ENCODE data around the gene ZNF438.

The ZNF438 gene

GRCh38 chr10:30833628-30833970 is 198.1 kb downstream of the ZNF438 start:
- no peaks in the 10 kb centered on the region for H3K79me1 ChIP-seq (ENCODE audit: low read length)
- no peak overlapping the region for H3K23ac ChIP-seq (ENCODE audit: low read length)
- DNase-seq = peak; percentile 32
- H3K56ac ChIP-seq (ENCODE audit: low read length) = no peak overlapping the region
- no peak overlapping the region for H4K5ac ChIP-seq (ENCODE audit: low read length)
- WGBS (ENCODE audit: extremely low coverage, insufficient coverage, low lambda C conversion rate) = no CpG with 5 or more reads among the region's 5 CpGs
- no peaks in the 10 kb centered on the region for H3K27me3 ChIP-seq (ENCODE audit: insufficient read depth, low read length, poor library complexity)
- no peaks in the 10 kb centered on the region for H3K36me3 ChIP-seq (ENCODE audit: control insufficient read depth, insufficient read depth, low read length)
- no peak overlapping the region for H3K4me3 ChIP-seq (ENCODE audit: low read length)
- no peak overlapping the region for H3K27ac ChIP-seq (ENCODE audit: low read depth, low read length)
- no peak overlapping the region for H3K9ac ChIP-seq (ENCODE audit: low read length)
- H3K18ac ChIP-seq (ENCODE audit: low read length) = no peak overlapping the region
- no peak overlapping the region for H2BK15ac ChIP-seq (replicated peaks; ENCODE audit: low read depth)
- H3K79me2 ChIP-seq (ENCODE audit: control insufficient read depth, insufficient read depth, low read length) = no peaks in the 10 kb centered on the region
- H2BK120ac ChIP-seq (ENCODE audit: low read depth, low read length) = no peak overlapping the region
- peaks cover 7% of the 10 kb centered on the region for H3K4me1 ChIP-seq (ENCODE audit: control insufficient read depth, low read depth, low read length)
- no peak overlapping the region for H3K4ac ChIP-seq (ENCODE audit: low read depth, low read length)
- H4K8ac ChIP-seq (ENCODE audit: low read depth, low read length) = no peak overlapping the region
- no peak overlapping the region for H2AK5ac ChIP-seq (ENCODE audit: low read length)
- H3K4me2 ChIP-seq (ENCODE audit: low read length) = no peak overlapping the region
- no peak overlapping the region for H2BK5ac ChIP-seq (ENCODE audit: low read length)

DNA sequence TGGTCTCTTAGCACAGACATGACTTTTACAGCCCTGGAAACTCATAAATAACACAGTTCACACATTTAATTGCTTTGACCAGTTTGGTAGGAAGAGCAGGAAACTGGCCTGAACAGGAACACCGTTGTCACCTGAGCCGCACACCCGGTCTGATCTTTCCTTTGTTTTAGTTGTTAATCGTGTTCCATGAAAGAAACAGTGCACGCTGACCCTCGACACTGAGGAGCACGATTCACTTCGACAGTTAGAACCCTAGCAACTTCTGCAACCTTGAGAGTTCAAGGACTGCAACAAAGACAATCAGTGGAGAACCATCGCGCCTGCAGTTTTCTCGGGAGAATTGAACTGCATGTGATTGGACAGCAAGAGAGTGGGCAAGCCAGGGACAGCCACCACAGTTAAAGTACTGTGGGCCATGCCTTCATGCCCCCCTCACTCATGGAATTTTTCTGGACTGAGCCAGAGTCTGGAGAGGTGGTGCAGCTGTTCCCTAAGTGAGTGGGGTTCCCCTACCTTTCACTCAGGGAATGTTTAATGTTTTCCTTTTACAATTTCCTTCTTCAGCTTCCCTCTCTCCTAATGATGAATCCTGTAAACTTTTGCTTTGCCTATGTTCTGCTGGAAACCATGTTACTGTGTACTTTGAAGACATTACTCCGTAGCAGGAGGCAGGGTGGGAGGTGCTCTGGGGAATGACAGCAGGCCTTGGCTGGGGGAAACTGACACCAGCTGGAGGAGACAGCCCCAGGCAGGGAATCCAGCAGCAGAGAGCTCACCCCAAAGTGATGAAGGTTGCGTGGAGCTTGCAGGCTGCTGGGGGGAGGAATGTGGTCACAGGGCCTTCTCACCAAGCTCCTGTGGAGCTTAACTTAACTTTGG is 198.7 kb downstream of the ZNF438 start:
- no peak overlapping the region for H3K27ac ChIP-seq (ENCODE audit: low read depth, low read length)
- H2AK5ac ChIP-seq (ENCODE audit: low read length) = no peak overlapping the region
- no peak overlapping the region for H3K18ac ChIP-seq (ENCODE audit: low read length)
- H3K4me1 ChIP-seq (ENCODE audit: control insufficient read depth, low read depth, low read length) = peaks cover 7% of the 10 kb centered on the region
- DNase-seq = no peak
- no peak overlapping the region for H2BK15ac ChIP-seq (replicated peaks; ENCODE audit: low read depth)
- H3K36me3 ChIP-seq (ENCODE audit: control insufficient read depth, insufficient read depth, low read length) = no peaks in the 10 kb centered on the region
- H3K4me2 ChIP-seq (ENCODE audit: low read length) = no peak overlapping the region
- no peak overlapping the region for H3K4me3 ChIP-seq (ENCODE audit: low read length)
- H3K27me3 ChIP-seq (ENCODE audit: insufficient read depth, low read length, poor library complexity) = no peaks in the 10 kb centered on the region
- no peak overlapping the region for H3K56ac ChIP-seq (ENCODE audit: low read length)
- no CpG with 5 or more reads among the region's 13 CpGs for WGBS (ENCODE audit: extremely low coverage, insufficient coverage, low lambda C conversion rate)
- no peaks in the 10 kb centered on the region for H3K79me1 ChIP-seq (ENCODE audit: low read length)
- H3K4ac ChIP-seq (ENCODE audit: low read depth, low read length) = no peak overlapping the region
- no peak overlapping the region for H3K9ac ChIP-seq (ENCODE audit: low read length)
- no peak overlapping the region for H3K23ac ChIP-seq (ENCODE audit: low read length)
- H2BK5ac ChIP-seq (ENCODE audit: low read length) = no peak overlapping the region
- H4K8ac ChIP-seq (ENCODE audit: low read depth, low read length) = no peak overlapping the region
- H2BK120ac ChIP-seq (ENCODE audit: low read depth, low read length) = no peak overlapping the region
- no peaks in the 10 kb centered on the region for H3K79me2 ChIP-seq (ENCODE audit: control insufficient read depth, insufficient read depth, low read length)
- no peak overlapping the region for H4K5ac ChIP-seq (ENCODE audit: low read length)

GRCh38 chr10:30832001-30832748 is 199.5 kb downstream of the ZNF438 start:
- H2BK15ac ChIP-seq (replicated peaks; ENCODE audit: low read depth) = no peak overlapping the region
- H2AK5ac ChIP-seq (ENCODE audit: low read length) = no peak overlapping the region
- no peak overlapping the region for H2BK5ac ChIP-seq (ENCODE audit: low read length)
- no peak overlapping the region for H3K18ac ChIP-seq (ENCODE audit: low read length)
- H3K9ac ChIP-seq (ENCODE audit: low read length) = no peak overlapping the region
- H3K27me3 ChIP-seq (ENCODE audit: insufficient read depth, low read length, poor library complexity) = no peaks in the 10 kb centered on the region
- H3K27ac ChIP-seq (ENCODE audit: low read depth, low read length) = no peak overlapping the region
- H3K23ac ChIP-seq (ENCODE audit: low read length) = no peak overlapping the region
- DNase-seq = no peak
- H3K4me2 ChIP-seq (ENCODE audit: low read length) = no peak overlapping the region
- H3K4ac ChIP-seq (ENCODE audit: low read depth, low read length) = no peak overlapping the region
- H4K8ac ChIP-seq (ENCODE audit: low read depth, low read length) = no peak overlapping the region
- no CpG with 5 or more reads among the region's 10 CpGs for WGBS (ENCODE audit: extremely low coverage, insufficient coverage, low lambda C conversion rate)
- H3K56ac ChIP-seq (ENCODE audit: low read length) = no peak overlapping the region
- no peaks in the 10 kb centered on the region for H3K79me2 ChIP-seq (ENCODE audit: control insufficient read depth, insufficient read depth, low read length)
- H3K79me1 ChIP-seq (ENCODE audit: low read length) = no peaks in the 10 kb centered on the region
- no peak overlapping the region for H3K4me3 ChIP-seq (ENCODE audit: low read length)
- H4K5ac ChIP-seq (ENCODE audit: low read length) = no peak overlapping the region
- H3K36me3 ChIP-seq (ENCODE audit: control insufficient read depth, insufficient read depth, low read length) = no peaks in the 10 kb centered on the region
- H3K4me1 ChIP-seq (ENCODE audit: control insufficient read depth, low read depth, low read length) = peaks cover 7% of the 10 kb centered on the region
- H2BK120ac ChIP-seq (ENCODE audit: low read depth, low read length) = no peak overlapping the region

DNA sequence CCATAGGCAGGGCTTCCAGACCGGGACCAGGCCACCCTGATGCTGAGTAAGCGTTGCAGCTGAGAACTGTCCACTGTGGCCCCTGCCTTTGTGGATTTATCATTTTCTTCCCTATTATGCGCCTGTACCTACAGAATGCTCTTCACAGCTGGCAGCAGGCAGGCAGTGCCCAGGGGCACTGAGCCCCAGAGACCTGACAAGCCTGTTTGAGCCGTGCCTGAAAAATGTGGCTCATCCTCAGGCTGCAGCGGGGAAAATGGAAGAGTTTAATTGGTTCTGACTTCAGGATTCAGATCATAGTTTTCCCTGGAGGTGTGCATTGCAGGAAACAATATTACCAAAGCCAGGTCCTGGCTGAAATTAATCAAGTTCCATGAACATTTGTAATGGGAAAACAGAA is 200.2 kb downstream of the ZNF438 start:
- WGBS (ENCODE audit: extremely low coverage, insufficient coverage, low lambda C conversion rate) = no CpG with 5 or more reads among the region's 5 CpGs
- Histone ChIP-seq H2BK120ac (ENCODE audit: low read depth, low read length) (no peak overlapping the region), H3K4me2 (ENCODE audit: low read length) (no peak overlapping the region), H4K5ac (ENCODE audit: low read length) (no peak overlapping the region), H3K27ac (ENCODE audit: low read depth, low read length) (no peak overlapping the region), H3K4me3 (ENCODE audit: low read length) (no peak overlapping the region), H2BK5ac (ENCODE audit: low read length) (no peak overlapping the region), H3K18ac (ENCODE audit: low read length) (no peak overlapping the region), H3K79me2 (ENCODE audit: control insufficient read depth, insufficient read depth, low read length) (no peaks in the 10 kb centered on the region), H4K8ac (ENCODE audit: low read depth, low read length) (no peak overlapping the region), H3K36me3 (ENCODE audit: control insufficient read depth, insufficient read depth, low read length) (no peaks in the 10 kb centered on the region), H3K79me1 (ENCODE audit: low read length) (no peaks in the 10 kb centered on the region), H2AK5ac (ENCODE audit: low read length) (no peak overlapping the region), H3K23ac (ENCODE audit: low read length) (no peak overlapping the region), H2BK15ac (replicated peaks; ENCODE audit: low read depth) (no peak overlapping the region), H3K27me3 (ENCODE audit: insufficient read depth, low read length, poor library complexity) (no peaks in the 10 kb centered on the region), H3K9ac (ENCODE audit: low read length) (no peak overlapping the region), H3K56ac (ENCODE audit: low read length) (no peak overlapping the region), H3K4ac (ENCODE audit: low read depth, low read length) (no peak overlapping the region), H3K4me1 (ENCODE audit: control insufficient read depth, low read depth, low read length) (peaks cover 7% of the 10 kb centered on the region)
- DNase-seq = no peak

DNA sequence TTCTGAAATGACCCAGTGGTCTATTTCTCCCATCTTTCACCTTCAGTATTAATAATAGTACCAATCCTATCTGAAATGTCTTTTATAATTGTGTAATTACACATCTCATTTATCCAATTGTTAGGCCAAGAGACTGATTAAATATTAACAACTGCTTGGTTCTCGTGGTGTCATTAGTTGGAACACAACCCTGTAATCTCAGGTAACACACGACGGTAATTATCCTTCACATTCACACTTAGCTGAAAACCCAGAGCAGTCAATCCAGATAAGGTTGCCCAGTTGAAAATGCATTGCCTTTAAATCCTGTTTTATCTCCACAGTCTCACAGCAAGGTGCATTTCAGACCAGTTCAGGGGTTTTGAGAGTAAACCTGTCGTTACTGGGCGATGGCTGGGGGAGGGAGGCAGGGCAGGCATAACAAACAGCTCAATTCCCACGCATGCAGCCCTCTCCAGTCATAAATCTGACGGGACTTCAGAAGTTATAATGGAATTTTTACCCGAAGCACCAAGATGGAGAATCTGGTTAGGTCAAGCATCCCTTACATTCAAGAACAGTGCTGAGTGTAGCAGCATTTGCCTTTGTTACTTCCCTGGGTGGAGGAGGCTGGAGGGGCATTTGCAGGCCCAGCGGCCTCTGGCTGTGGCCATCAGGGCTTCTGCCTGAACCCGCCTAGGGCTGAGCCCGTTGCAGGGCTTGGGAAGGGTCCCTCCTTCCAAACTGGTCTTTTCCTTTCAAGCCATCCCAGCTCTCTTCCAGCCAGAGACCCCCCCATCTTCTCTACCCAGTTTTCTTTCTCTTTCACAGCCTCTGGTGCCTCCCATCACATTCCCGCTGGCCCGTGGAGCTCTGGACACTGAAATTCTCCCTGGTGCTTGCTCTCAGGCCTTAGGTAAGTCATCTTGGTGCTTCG is 201.1 kb downstream of the ZNF438 start:
- Histone ChIP-seq H3K9ac (ENCODE audit: low read length) (no peak overlapping the region), H3K56ac (ENCODE audit: low read length) (no peak overlapping the region), H3K4me2 (ENCODE audit: low read length) (no peak overlapping the region), H2BK15ac (replicated peaks; ENCODE audit: low read depth) (no peak overlapping the region), H3K4ac (ENCODE audit: low read depth, low read length) (no peak overlapping the region), H2AK5ac (ENCODE audit: low read length) (no peak overlapping the region), H4K8ac (ENCODE audit: low read depth, low read length) (no peak overlapping the region), H3K4me3 (ENCODE audit: low read length) (no peak overlapping the region), H3K79me2 (ENCODE audit: control insufficient read depth, insufficient read depth, low read length) (no peaks in the 10 kb centered on the region), H3K27me3 (ENCODE audit: insufficient read depth, low read length, poor library complexity) (no peaks in the 10 kb centered on the region), H3K4me1 (ENCODE audit: control insufficient read depth, low read depth, low read length) (peaks cover 7% of the 10 kb centered on the region), H3K23ac (ENCODE audit: low read length) (no peak overlapping the region), H2BK120ac (ENCODE audit: low read depth, low read length) (no peak overlapping the region), H3K27ac (ENCODE audit: low read depth, low read length) (no peak overlapping the region), H2BK5ac (ENCODE audit: low read length) (no peak overlapping the region), H3K36me3 (ENCODE audit: control insufficient read depth, insufficient read depth, low read length) (no peaks in the 10 kb centered on the region), H3K79me1 (ENCODE audit: low read length) (no peaks in the 10 kb centered on the region), H4K5ac (ENCODE audit: low read length) (no peak overlapping the region), H3K18ac (ENCODE audit: low read length) (no peak overlapping the region)
- DNase-seq = peak; percentile 90
- WGBS (ENCODE audit: extremely low coverage, insufficient coverage, low lambda C conversion rate) = no CpG with 5 or more reads among the region's 14 CpGs

Data from mesendoderm (in vitro differentiated cells).